Liver (tissue), 9 donors: ENCODE measurements around the gene CLIC1. TPM values are rescaled to one million over a fixed set of nuclear protein-coding genes. Genes with fewer than 3 reads are reported as not detected.

Experiments
- DNase-seq: peaks from one replicate; pipeline ENCODE4 v3.0.0-alpha.2; 2017; ENCODE audit warnings: low spot score
- H3K27ac ChIP-seq, 2 donors: one replicate each; pipeline ENCODE4 v1.7.0; 2013; ENCODE audit warnings: inconsistent platforms in 2 of 2, low read length in 2 of 2, control low read depth in 1 of 2, low read depth in 1 of 2, mild to moderate bottlenecking in 1 of 2
- H3K27me3 ChIP-seq, 4 donors: one replicate each; pipeline versions ENCODE4 v1.6.1 to v1.7.0; 2013; ENCODE audit warnings: low read length in 3 of 4, inconsistent platforms in 1 of 4, mild to moderate bottlenecking in 1 of 4, moderate library complexity in 1 of 4; ENCODE audit not compliant: control insufficient read depth in 4 of 4, insufficient read depth in 4 of 4
- H3K36me3 ChIP-seq, 4 donors: one replicate each; pipeline versions ENCODE4 v1.6.1 to v1.7.0; 2013; ENCODE audit warnings: low read length in 3 of 4, mild to moderate bottlenecking in 3 of 4, low read depth in 1 of 4, moderate library complexity in 1 of 4; ENCODE audit not compliant: control insufficient read depth in 4 of 4, insufficient read depth in 3 of 4
- H3K4me1 ChIP-seq, 4 donors: one replicate each; pipeline versions ENCODE4 v1.6.1 to v1.7.0; 2013; ENCODE audit warnings: low read length in 3 of 4, mild to moderate bottlenecking in 3 of 4, moderate library complexity in 1 of 4; ENCODE audit not compliant: control insufficient read depth in 4 of 4, insufficient read depth in 4 of 4
- H3K4me3 ChIP-seq, 3 donors: one replicate each; pipeline versions ENCODE4 v1.6.1 to v1.7.0; 2013; ENCODE audit warnings: low read length in 3 of 3, control low read depth in 1 of 3, low read depth in 1 of 3, mild to moderate bottlenecking in 1 of 3
- H3K9ac ChIP-seq, 2 donors: one replicate each; pipeline ENCODE4 v1.7.0; 2013; ENCODE audit warnings: low read length in 2 of 2, mild to moderate bottlenecking in 2 of 2, moderate library complexity in 2 of 2, control low read depth in 1 of 2, low read depth in 1 of 2
- H3K9me3 ChIP-seq, 4 donors: one replicate each; pipeline versions ENCODE4 v1.6.1 to v1.7.0; 2013; ENCODE audit warnings: low read length in 3 of 4; ENCODE audit not compliant: control insufficient read depth in 4 of 4
- CTCF ChIP-seq: fragments of 150-350 bp; IDR thresholded peaks from 2 replicates; pipeline ENCODE4 v1.5.1; 2017; ENCODE audit warnings: improper control_type of control experiment, low read depth, low read length; ENCODE audit not compliant: missing input control
- FOXA2 ChIP-seq: IDR thresholded peaks from 2 replicates; pipeline ENCODE4 v1.6.1; 2016; ENCODE audit warnings: antibody characterized with exemption
- GABPA ChIP-seq, 2 donors: IDR thresholded peaks in 1 of 2; conservative IDR thresholded peaks in 1 of 2; 2 replicates each; pipeline ENCODE4 v1.6.1; 2016; ENCODE audit warnings: antibody characterized with exemption in 2 of 2, mild to moderate bottlenecking in 1 of 2, moderate library complexity in 1 of 2
- HNF4A ChIP-seq, 2 donors: conservative IDR thresholded peaks; 2 replicates each; pipeline ENCODE4 v1.6.1; 2016; ENCODE audit warnings: antibody characterized with exemption in 2 of 2, mild to moderate bottlenecking in 2 of 2
- MAX ChIP-seq: IDR thresholded peaks from 2 replicates; pipeline ENCODE4 v1.6.1; 2016; ENCODE audit warnings: antibody characterized with exemption
- NR2F2 ChIP-seq: IDR thresholded peaks from 2 replicates; pipeline ENCODE4 v1.6.1; 2016; ENCODE audit warnings: antibody characterized with exemption
- RAD21 ChIP-seq, 2 donors: IDR thresholded peaks; 2 replicates each; pipeline ENCODE4 v1.6.1; 2016; ENCODE audit warnings: antibody characterized with exemption in 2 of 2, mild to moderate bottlenecking in 2 of 2
- REST ChIP-seq: IDR thresholded peaks from 2 replicates; pipeline ENCODE4 v1.6.1; 2016; ENCODE audit warnings: antibody characterized with exemption, mild to moderate bottlenecking
- RXRA ChIP-seq, 2 donors: IDR thresholded peaks; 2 replicates each; pipeline ENCODE4 v1.6.1; 2017 to 2018; ENCODE audit warnings: antibody characterized with exemption in 2 of 2, mild to moderate bottlenecking in 1 of 2
- SP1 ChIP-seq: IDR thresholded peaks from 2 replicates; pipeline ENCODE4 v1.6.1; 2018; ENCODE audit warnings: antibody characterized with exemption, mild to moderate bottlenecking
- YY1 ChIP-seq: IDR thresholded peaks from 2 replicates; pipeline ENCODE4 v1.6.1; 2016; ENCODE audit warnings: antibody characterized with exemption, mild to moderate bottlenecking
- ZBTB33 ChIP-seq: IDR thresholded peaks from 2 replicates; pipeline ENCODE4 v1.6.1; 2016; ENCODE audit warnings: antibody characterized with exemption
- WGBS: extraction: QIAGEN DNeasy Blood & Tissue Kit; methylation state at CpG from one replicate; pipeline ENCODE4 v1.1.7; 2013; 5-methylcytosine and 5-hydroxymethylcytosine counted together
- polyA plus RNA-seq, 2 donors: library from polyadenylated mRNA; stranded (reverse) in 1 of 2; unstranded in 1 of 2; fragments of 200-250 nt in 1 of 2; fragments of >200 nt in 1 of 2; fragmentation: Nextera tagmentation in 1 of 2; extraction: Ambion mirVana in 1 of 2; gene quantifications; one replicate each; pipeline versions ENCODE4 v1.2.1 to v1.2.3, GENCODE V29; 2013 to 2015
- total RNA-seq, 2 donors: library from RNA; depleted of rRNA; stranded (reverse); fragments of >200 nt; gene quantifications; one replicate each; pipeline ENCODE4 v1.2.3, GENCODE V29; 2014
- donor health status: healthy.
- donor health status: healthy.
- donor health status: healthy.
- donor health status: healthy.
- donor health status: healthy.

Gene CLIC1
- total and polyA plus RNA-seq, 4 donors, result 56.5 to 124 (median 64.5) TPM

- Histone ChIP-seq H3K4me1 (no peaks in the 10 kb centered on the region), H3K4me3 (no peak overlapping the region), H3K27ac (no peak overlapping the region), H3K9ac (no peak overlapping the region), H3K36me3 (no peaks in the 10 kb centered on the region), H3K27me3 (no peaks in the 10 kb centered on the region), H3K9me3 (no peaks in the 10 kb centered on the region)
- 66% methylated on average over 5 of the region's 5 CpGs for WGBS
- no peak for DNase-seq
- TF ChIP-seq SP1, result no peak
- TF ChIP-seq GABPA (IDR thresholded peaks at IDR 0.05 in 1 of 2, conservative IDR thresholded peaks at IDR 0.05 in 1 of 2), result no peak
These were observed 22.2 kb downstream of the CLIC1 start for GRCh38 chr6:31713991-31714684.

GRCh38 chr6:31713465-31713864 is 22.9 kb downstream of the CLIC1 start:
- WGBS, result 79% methylated on average over 4 of the region's 4 CpGs
- Histone ChIP-seq H3K4me3 (no peak overlapping the region), H3K27ac (no peak overlapping the region), H3K9me3 (no peaks in the 10 kb centered on the region), H3K36me3 (no peaks in the 10 kb centered on the region), H3K27me3 (no peaks in the 10 kb centered on the region), H3K4me1 (no peaks in the 10 kb centered on the region), H3K9ac (no peak overlapping the region)
- no peak for DNase-seq
- no peak for TF ChIP-seq FOXA2
- TF ChIP-seq CTCF, result no peak
- TF ChIP-seq YY1, result no peak
- no peak for TF ChIP-seq NR2F2
- TF ChIP-seq HNF4A (conservative IDR thresholded peaks at IDR 0.05), result no peak
- TF ChIP-seq RAD21 (IDR thresholded peaks at IDR 0.05), result no peak
- no peak for TF ChIP-seq RXRA (IDR thresholded peaks at IDR 0.05)
- no peak for TF ChIP-seq SP1
- TF ChIP-seq ZBTB33, result no peak
- no peak for TF ChIP-seq MAX

- WGBS, result 88% methylated on average over 8 of the region's 8 CpGs
- Histone ChIP-seq H3K4me1 (no peaks in the 10 kb centered on the region), H3K9me3 (no peaks in the 10 kb centered on the region), H3K9ac (no peak overlapping the region), H3K4me3 (no peak overlapping the region), H3K27me3 (no peaks in the 10 kb centered on the region), H3K36me3 (no peaks in the 10 kb centered on the region), H3K27ac (no peak overlapping the region)
- DNase-seq, result no peak
- peak in 1 of 2 donors; percentile 30 for TF ChIP-seq RAD21 (IDR thresholded peaks at IDR 0.05)
- TF ChIP-seq REST, result no peak
These were observed 24.0 kb downstream of the CLIC1 start for GRCh38 chr6:31712296-31712695.
